Keratinocyte (primary cell): ENCODE results near the gene ILDR1.

Experiments
- EZH2 ChIP-seq: IDR thresholded peaks from one replicate; pipeline ENCODE4 v1.6.1; 2012; ENCODE audit warnings: inconsistent platforms, mild to moderate bottlenecking, low read length, moderate library complexity
- TF ChIP-seq, protein P1 (sequence below), 3 experiments: IDR thresholded peaks in 1 of 3; conservative IDR thresholded peaks in 1 of 3; optimal IDR thresholded peaks in 1 of 3; 2 replicates in 2 of 3; 3 replicates in 1 of 3; pipeline versions ENCODE3 to v1.5.1; 2011; ENCODE audit warnings: low read length in 3 of 3, mild to moderate bottlenecking in 3 of 3, moderate library complexity in 2 of 3, control low read depth in 1 of 3, inconsistent platforms in 1 of 3; ENCODE audit not compliant: insufficient read depth in 2 of 3; ENCODE audit errors: extremely low read depth in 1 of 3

GRCh38 chr3:122025296-122025695 is 3.2 kb upstream of the ILDR1 start:
- TF ChIP-seq, protein P1, sequence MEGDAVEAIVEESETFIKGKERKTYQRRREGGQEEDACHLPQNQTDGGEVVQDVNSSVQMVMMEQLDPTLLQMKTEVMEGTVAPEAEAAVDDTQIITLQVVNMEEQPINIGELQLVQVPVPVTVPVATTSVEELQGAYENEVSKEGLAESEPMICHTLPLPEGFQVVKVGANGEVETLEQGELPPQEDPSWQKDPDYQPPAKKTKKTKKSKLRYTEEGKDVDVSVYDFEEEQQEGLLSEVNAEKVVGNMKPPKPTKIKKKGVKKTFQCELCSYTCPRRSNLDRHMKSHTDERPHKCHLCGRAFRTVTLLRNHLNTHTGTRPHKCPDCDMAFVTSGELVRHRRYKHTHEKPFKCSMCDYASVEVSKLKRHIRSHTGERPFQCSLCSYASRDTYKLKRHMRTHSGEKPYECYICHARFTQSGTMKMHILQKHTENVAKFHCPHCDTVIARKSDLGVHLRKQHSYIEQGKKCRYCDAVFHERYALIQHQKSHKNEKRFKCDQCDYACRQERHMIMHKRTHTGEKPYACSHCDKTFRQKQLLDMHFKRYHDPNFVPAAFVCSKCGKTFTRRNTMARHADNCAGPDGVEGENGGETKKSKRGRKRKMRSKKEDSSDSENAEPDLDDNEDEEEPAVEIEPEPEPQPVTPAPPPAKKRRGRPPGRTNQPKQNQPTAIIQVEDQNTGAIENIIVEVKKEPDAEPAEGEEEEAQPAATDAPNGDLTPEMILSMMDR (optimal IDR thresholded peaks at IDR 0.05 in 1 of 3, IDR thresholded peaks at IDR 0.05 in 1 of 3, conservative IDR thresholded peaks at IDR 0.05 in 1 of 3; ENCODE audit: extremely low read depth in 1 of 3, insufficient read depth in 2 of 3, low read length in 3 of 3), result no peak
- TF ChIP-seq EZH2, result no peak
